GM18909 (cell line): ENCODE data around the gene TVP23B.
A peak's percentile ranks its signal among the peaks of the same experiment; 100 is the strongest.
"Not testable (repeated sequence)": the region's sequence is repeated elsewhere in the genome, so short reads cannot be mapped to it uniquely, and the experiment has no call there.

Source experiments
- ATAC-seq: cut with Tn5 transposase; IDR thresholded peaks from one replicate; pipeline ENCODE4 v1.9.1; 2021; ENCODE audit warnings: mild to moderate bottlenecking; ENCODE audit not compliant: unreplicated experiment, poor library complexity

Gene TVP23B

GRCh38 chr17:18780991-18781718 is at the start of gene TVP23B:
TSS of gene TVP23B (plus strand) at chr17:18781183. CDS start at chr17:18781294, 111 bp downstream.
- peak; percentile 98 for ATAC-seq

GRCh38 chr17:18732438-18732837 is 48.5 kb upstream of the TVP23B start:
- not testable (repeated sequence) for ATAC-seq

GRCh38 chr17:18733350-18733749 is 47.6 kb upstream of the TVP23B start:
- not testable (repeated sequence) for ATAC-seq

GRCh38 chr17:18739616-18740391 is 41.2 kb upstream of the TVP23B start:
- not testable (repeated sequence) for ATAC-seq

GRCh38 chr17:18741228-18741627 is 39.8 kb upstream of the TVP23B start:
- ATAC-seq: not testable (repeated sequence)

GRCh38 chr17:18743699-18744421 is 37.1 kb upstream of the TVP23B start, which contains the start of gene FBXW10:
TSS of gene FBXW10 (plus strand) at chr17:18744054. CDS start at chr17:18744245, 191 bp downstream.
- not testable (repeated sequence) for ATAC-seq

- ATAC-seq: not testable (repeated sequence)
Observed at GRCh38 chr17:18744726-18745125, 36.3 kb upstream of the TVP23B start.

- not testable (repeated sequence) for ATAC-seq
Observed at GRCh38 chr17:18746551-18746950, 34.4 kb upstream of the TVP23B start.

GRCh38 chr17:18747501-18747900 is 33.5 kb upstream of the TVP23B start:
- not testable (repeated sequence) for ATAC-seq

GRCh38 chr17:18750242-18750641 is 30.7 kb upstream of the TVP23B start:
- not testable (repeated sequence) for ATAC-seq

GRCh38 chr17:18753829-18754409 is 27.1 kb upstream of the TVP23B start:
- ATAC-seq: not testable (repeated sequence)

GRCh38 chr17:18755969-18756368 is 25.0 kb upstream of the TVP23B start:
- not testable (repeated sequence) for ATAC-seq

- not testable (repeated sequence) for ATAC-seq
Observed at GRCh38 chr17:18757368-18758044, 23.5 kb upstream of the TVP23B start.

GRCh38 chr17:18758344-18758743 is 22.6 kb upstream of the TVP23B start:
- not testable (repeated sequence) for ATAC-seq

- ATAC-seq: not testable (repeated sequence)
Observed at GRCh38 chr17:18760221-18760620, 20.8 kb upstream of the TVP23B start.

- ATAC-seq: not testable (repeated sequence)
Observed at GRCh38 chr17:18770572-18770971, 10.4 kb upstream of the TVP23B start.

- not testable (repeated sequence) for ATAC-seq
Observed at GRCh38 chr17:18771066-18771465, 9.9 kb upstream of the TVP23B start.

- no peak for ATAC-seq
Observed at GRCh38 chr17:18772471-18772870, 8.5 kb upstream of the TVP23B start.

GRCh38 chr17:18781805-18782204 is 822 bp downstream of the TVP23B start:
- ATAC-seq: not testable (repeated sequence)

GRCh38 chr17:18785933-18786332 is 5.0 kb downstream of the TVP23B start:
- ATAC-seq: not testable (repeated sequence)
